WI38 (cell line): ENCODE data around the gene KTN1.
A peak's percentile ranks its signal among the peaks of the same experiment; 100 is the strongest.

ENCODE experiments used
- H3K4me3 ChIP-seq: 2 replicates; pipeline ENCODE4 v1.5.1; 2011; ENCODE audit warnings: low read depth, mild to moderate bottlenecking, control low read depth, low read length
- CTCF ChIP-seq: IDR thresholded peaks from 2 replicates; pipeline ENCODE4 v1.5.1; 2012; ENCODE audit warnings: low read depth, mild to moderate bottlenecking, control low read depth, low read length

The KTN1 gene

GRCh38 chr14:55574988-55575387 is 5.0 kb upstream of the KTN1 start:
- no peak for TF ChIP-seq CTCF
- no peak overlapping the region for H3K4me3 ChIP-seq

GRCh38 chr14:55577229-55577628 is 2.8 kb upstream of the KTN1 start:
- no peak for TF ChIP-seq CTCF
- H3K4me3 ChIP-seq: no peak overlapping the region

- TF ChIP-seq CTCF: no peak
- H3K4me3 ChIP-seq: no peak overlapping the region; the same call in 1 of the 2 replicates
Observed at GRCh38 chr14:55578511-55578910, 1.5 kb upstream of the KTN1 start.

GRCh38 chr14:55580470-55581341 is 699 bp downstream of the KTN1 start:
- H3K4me3 ChIP-seq: peak overlapping the region; percentile 89
- no peak for TF ChIP-seq CTCF

GRCh38 chr14:55581342-55581771 is 1.4 kb downstream of the KTN1 start:
- no peak for TF ChIP-seq CTCF
- H3K4me3 ChIP-seq: peak overlapping the region; percentile 89

GRCh38 chr14:55582746-55583145 is 2.7 kb downstream of the KTN1 start:
- no peak overlapping the region for H3K4me3 ChIP-seq
- TF ChIP-seq CTCF: no peak

- H3K4me3 ChIP-seq: no peak overlapping the region
- no peak for TF ChIP-seq CTCF
Observed at GRCh38 chr14:55583942-55584468, 4.0 kb downstream of the KTN1 start.
